G401.6 (cell line): ENCODE measurements around the gene GTF3C5.

ENCODE experiments used
- FAIRE-seq: peaks from 2 replicates; lab custom pipeline; 2012; peaks lifted over from hg19 to GRCh38; lab: Jason Lieb, UNC

GTF3C5 gene

DNA sequence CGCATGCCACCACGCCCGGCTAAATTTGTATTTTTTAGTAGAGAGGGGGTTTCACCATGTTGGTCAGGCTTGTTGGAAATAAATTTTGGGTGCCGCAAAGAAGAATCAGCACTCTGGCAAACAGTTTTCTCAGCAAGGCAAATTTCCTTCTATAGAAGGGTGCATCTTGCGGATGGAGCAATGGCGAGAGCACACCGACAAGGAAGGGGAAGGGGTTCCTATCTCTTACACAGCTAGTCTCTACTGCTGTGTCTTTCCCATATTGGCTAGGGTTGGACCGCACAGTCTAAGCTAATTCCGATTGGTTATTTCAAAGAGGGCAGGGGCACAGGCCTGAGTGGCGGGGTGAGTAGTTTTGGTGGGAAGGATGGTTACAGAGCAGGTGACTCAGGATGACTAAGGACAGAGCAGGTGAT, 707 bp downstream of the GTF3C5 start:
- FAIRE-seq = no peak

DNA sequence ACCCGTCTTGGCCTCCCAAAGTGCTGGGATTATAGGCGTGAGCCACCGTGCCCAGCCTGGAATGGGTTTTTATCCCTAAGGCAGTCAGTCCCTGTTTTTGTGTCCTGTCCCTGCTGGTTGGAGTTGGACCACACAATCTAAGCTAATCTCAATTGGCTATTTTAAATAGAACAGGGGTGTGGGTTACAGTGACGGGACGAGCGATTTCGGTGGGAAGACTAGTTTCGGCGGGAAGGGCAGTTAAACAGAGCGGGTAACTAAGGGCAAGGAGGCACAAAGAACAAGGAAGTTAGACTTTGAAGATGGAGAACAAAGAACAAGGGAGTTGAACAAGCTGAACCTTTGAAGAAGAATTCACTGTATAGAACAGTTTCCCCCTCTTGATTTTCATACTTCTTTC, 1.4 kb downstream of the GTF3C5 start:
- FAIRE-seq = no peak

DNA sequence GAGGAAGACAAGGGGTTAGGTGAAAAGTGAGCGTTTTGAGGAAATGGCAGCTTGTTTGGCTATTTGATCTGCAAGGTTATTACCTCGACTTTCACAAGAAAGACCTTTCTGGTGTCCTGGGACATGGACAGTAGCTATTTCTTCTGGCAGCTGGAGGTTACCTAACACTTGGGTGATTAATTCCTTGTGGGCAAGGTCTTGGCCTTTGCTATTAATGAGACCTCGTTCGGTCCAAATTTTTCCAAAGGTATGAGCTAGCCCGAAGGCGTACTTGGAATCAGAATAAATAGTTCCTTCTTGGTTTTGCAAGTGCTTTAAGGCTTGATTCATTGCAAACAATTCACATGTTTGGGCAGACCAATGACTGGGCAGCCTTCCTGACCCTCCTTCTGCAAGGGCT, 4.9 kb downstream of the GTF3C5 start:
- FAIRE-seq = no peak

DNA sequence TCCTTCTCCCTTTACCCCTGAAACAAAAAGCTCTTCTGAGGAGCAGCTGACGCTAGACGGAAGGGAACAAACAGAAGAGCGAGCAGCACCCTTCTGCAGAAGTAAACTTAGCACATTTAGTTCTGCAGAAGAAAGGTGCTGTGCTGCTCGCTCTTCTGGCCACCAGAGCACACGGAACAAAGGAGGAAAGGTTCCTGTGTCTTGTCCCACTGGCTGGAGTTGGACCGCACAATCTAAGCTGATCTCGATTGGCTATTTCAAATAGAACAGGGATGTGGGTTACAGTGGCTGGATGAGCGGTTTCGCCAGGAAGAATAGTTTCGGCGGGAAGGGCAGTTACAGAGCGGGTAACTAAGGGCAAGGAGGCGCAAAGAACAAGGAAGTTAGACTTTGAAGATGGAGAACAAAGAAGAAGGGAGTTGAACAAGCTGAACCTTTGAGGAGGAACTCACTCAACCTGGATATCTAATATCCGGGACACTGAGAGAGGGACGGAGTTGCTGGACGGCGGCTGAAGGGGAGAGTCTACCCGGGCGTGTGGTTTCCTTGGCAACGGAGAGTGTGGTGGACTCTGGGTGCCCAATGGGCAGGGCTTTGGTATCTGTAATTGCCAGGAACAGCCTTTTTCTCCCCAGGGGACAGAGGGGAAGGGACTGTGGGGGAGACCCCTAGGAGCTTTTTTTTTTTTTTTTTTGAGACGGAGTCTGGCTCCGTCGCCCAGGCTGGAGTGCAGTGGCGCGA, 7.1 kb downstream of the GTF3C5 start:
- no peak for FAIRE-seq

DNA sequence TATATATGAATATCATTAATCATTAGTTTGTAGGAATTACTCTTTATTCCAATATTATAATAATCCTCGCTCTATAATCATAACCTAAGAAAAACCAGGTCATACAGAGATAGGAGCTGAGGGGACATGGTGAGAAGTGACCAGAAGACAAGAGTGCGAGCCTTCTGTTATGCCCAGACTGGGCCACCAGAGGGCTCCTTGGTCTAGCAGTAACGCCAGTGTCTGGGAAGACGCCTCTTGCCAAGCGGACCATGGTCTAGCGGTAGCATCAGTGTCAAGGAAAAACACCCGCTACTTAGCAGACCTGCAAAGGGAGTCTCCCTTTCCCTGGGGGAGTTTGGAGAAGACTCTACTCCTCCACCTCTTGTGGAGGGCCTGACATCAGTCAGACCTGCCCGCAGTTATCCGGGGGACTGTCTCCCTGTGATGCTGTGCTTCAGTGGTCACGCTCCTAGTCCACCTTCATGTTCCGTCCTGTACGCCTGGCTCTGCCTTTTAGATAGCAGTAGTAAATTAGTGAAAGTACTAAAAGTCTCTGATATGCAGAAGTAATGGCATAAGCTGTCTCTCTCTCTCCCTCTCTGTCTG, 10.2 kb downstream of the GTF3C5 start:
- FAIRE-seq = peak; percentile 11

DNA sequence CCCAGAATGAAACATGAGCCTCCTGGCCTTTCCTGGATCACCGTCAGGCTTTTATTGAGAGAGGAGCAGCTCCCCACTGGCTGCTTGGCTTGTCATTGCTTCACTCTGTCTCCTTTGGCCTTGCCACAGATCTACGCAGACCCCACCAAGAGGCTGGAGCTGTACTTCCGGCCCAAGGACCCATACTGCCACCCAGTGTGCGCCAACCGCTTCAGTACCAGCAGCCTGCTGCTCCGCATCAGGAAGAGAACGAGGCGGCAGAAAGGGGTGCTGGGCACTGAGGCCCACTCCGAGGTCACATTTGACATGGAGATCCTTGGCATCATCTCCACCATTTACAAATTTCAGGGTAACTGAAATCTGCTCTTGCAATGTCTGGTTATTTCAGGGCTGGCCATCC, 11.2 kb downstream of the GTF3C5 start:
- FAIRE-seq = no peak

DNA sequence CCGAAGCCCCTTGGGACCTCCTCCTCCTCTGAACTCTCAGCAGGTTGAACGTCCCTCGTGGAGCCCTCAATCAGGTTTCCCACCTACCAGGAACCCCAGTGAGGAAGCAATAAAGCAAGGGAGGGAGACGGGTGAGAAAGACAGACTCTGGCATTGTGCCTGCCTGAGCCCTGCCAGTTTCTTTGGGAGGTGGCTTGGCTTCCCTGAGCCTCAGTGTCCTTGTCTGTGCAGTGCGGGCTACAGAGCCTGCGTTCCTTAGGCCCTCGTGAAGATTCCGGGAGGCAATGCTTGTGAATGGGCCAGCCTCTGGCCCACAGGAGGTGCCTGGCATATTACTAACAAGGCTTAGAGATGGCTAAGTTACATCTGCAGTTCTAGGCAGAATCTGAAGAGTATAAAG, 11.9 kb downstream of the GTF3C5 start:
- FAIRE-seq = no peak

DNA sequence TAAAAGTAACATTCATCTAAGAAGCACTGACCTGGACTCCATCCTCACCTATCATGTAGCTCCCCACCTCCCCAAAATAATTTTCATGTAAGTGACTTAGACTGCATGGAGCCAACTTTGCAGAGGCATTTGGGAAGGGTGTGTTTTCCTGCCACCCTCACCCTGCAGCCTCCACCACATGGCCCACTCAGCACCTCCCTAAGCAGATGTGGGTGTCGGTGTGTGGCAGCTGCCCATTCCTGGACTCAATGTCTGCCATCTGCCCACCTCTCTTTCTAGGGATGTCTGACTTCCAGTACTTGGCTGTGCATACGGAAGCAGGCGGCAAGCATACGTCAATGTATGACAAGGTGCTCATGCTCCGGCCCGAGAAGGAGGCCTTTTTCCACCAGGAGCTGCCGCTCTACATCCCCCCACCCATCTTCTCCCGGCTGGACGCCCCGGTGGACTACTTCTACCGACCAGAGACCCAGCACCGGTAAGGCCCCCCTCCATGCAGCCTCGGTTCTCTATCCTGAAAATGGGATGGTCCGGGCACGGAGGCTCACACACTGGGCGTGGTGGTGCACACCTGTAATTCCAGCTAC, 12.7 kb downstream of the GTF3C5 start:
- FAIRE-seq = no peak

DNA sequence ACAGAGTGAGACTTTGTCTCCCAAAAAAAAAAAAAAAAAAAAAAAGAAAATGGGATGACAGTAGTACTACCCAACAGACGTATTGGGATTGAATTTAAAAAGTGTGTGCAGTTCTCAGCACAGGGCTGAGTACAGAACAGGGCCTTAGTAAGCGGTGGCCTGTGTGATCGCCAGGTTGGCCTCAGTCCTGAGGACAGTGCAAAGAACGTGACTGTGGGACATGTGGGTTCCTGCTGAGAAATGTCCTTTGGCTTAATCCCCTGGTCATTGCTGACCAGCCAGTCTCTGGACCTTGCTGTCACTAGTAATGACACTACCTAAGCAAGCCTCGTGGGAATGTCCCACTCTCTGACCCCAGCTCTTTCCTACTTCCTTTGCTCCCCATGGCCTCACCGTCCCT, 13.3 kb downstream of the GTF3C5 start:
- FAIRE-seq = no peak

DNA sequence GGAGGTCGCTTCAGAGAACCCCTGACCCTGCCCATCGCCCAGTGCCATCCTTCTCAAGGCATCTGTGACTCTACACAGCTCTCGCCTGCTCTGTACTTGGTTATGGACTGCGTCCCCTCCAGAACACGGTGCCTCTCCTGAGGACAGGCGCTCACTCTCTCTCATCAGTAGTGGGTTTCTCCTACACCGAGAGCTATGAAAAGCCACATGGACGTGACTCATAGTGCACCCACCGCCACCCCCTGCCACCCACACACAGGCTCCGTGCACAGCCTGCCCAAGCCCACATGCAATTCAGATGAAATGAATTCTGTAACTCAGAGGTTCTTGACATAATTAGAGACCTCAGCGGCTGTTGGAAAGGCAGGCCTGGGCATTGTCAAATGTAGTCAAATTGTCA, 13.9 kb downstream of the GTF3C5 start:
- no peak for FAIRE-seq

DNA sequence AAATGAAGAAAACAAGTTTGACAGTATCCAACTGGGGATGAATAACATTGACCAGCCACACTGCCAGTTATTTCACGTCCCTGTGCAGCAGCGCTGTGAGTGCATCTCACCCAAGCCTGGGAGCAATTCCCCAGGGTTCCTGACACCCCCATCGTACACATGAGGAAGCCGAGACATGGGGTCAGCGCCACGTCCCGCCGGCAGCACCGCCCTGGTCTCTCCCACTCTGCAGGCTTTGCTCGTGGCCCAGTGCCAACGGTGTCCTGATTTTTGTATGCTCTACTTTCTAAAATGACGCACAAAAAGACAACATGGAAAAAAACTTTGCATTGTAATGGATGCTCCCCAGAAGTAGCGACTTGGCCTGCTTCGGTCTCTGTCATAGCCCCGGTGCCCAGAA, 14.3 kb downstream of the GTF3C5 start:
- FAIRE-seq = no peak

DNA sequence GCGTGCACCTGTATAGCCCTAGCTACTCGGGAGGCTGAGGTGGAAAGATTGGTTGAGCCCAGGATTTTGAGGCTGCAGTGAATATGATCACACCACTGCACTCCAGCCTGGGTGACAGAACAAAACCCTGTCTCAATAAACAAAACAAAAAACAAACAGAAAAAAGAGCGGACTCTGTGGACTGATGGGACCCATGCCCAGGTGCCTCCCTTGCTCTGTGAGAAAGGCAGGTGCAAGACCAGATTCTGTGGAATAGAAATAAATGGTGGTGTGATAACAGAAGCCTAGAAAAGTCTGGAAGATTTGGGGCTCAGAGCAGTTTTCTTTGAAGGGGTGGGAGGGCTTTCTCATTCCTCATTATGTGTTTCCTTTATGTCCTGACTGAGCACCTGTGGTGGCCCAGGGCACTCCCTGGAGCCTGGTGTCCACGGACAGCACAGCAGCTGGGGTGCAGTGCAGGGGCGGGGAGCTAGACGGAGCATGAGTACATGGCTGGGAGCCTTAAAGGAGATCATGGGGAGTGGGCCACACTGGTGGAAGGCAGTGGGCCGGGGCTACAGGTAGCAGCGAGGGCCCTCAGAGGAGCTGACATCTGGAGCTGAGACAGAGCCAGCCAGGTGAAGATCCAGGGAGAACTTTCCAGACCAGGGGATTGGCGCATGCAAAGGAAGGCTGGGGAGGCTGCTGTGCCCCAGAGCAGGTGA, 15.6 kb downstream of the GTF3C5 start:
- FAIRE-seq = no peak

DNA sequence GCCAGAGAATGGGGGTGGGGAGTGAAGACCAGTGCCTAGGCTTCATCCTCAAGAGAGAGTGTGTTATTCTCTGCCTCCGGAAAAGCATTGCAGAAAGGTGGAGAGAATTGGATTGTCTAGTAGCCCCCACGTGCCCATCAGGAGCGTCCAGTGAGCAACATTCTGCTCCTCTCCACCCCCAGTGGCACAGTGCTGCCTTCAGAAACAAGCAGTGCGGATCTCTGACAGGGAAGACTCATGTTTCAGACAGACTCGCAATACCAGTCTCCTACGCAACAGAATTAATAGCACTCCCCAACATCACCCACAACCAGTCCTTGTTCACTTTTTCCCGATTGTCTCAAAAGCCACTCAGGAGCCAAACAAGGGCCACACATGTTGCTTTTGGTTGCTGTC, 16.1 kb downstream of the GTF3C5 start:
- no peak for FAIRE-seq

DNA sequence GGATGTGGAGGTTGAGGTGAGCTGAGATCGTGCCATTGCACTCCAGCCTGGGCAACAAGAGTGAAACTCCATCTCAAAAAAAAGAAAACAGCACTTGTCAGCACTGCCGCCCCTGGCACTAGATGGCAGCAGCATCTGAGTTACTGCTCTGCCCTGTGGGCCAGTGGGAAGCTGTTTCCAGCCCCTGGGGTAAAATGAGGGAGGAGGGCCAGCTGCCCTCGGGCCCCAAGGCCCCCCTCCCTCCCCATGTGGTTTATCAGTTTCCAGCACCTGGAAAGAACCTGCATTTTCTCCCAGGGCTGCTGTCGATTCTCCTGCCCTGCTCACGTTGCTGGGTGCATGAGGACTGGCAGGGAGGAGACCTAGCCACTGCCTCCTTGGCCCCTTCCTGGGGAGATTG, 17.8 kb downstream of the GTF3C5 start:
- no peak for FAIRE-seq

DNA sequence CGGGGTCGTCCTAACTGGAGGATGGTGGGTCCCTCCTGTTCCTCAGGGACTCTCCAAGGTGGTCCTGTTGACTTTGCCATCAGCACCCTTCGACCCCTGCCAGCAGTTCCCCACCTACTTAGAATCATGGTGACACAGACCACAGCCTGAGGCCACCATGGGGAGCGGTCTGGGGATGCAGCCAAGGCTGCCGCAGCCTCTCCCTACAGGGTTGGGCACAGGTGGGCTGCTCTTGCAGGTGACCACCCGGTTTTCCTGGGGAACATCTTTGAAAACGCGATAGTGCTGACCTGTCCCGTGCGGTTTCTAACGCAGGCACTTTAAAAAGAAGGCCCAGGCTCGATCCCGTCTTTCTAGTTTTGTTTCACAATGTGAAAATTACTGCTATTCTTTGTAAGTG, 18.2 kb downstream of the GTF3C5 start:
- FAIRE-seq = no peak

DNA sequence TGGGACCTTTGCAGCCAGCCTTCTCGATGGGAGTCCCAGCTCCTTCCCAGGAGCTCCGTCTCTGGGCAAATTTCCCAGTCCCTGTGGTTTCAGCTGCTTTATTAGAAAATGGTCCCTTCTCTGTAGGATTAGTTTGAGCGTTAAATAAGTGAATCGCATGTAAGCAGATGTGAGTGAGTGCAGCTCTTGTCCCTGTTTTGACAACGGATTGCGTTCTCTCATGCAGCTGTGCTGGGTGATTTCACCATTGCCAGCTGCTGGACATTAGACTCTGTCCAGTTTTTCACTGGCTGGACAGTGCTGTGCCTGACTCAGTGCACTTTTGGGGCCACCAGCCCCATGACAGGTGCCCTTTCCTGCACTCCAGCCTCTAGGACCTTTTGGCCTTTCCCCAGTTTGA, 19.3 kb downstream of the GTF3C5 start:
- no peak for FAIRE-seq

DNA sequence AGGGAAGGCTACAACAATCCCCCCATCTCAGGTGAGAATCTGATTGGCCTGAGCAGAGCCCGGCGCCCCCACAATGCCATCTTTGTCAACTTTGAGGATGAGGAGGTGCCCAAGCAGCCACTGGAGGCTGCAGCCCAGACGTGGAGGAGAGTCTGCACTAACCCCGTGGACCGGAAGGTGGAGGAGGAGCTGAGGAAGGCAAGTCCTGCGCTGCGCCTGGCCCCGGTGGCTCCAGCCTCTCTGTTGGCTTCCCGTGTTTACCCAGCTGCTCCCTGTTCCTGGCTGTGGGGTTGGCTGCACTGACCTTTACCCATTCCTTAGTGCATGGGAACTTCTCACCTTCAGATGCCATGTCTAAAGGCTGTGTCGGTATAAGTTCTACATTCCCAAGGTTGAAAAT, 20.0 kb downstream of the GTF3C5 start:
- FAIRE-seq = no peak

DNA sequence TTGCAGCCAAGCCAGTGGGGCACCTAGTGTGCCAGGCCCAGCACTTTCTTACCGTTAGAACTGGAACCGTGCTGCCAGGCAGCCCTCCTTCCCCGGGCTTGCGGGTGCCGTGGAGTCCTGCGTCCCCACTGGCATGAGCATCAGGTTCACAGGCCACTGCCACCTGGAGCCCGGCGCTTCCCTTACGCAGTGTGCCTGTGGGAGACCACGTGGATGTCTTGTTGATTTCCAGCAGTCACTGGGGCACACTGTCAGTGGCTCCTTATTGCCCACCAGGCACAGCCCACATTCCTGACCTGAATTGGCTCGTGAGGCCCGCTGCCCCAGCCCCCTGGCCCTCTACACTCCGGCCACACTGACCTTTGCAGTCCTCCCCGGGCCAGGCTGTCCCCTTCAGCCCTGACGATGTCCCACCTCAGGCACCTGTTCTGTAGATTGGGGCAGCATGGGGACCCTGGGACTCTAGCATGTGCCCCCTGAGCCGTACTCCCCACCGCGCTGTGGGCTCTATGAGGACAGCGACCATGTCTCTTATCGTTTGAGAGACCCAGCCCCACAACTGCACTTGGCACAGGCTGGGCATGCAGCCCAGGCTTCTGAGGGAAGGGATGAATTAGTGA, 20.6 kb downstream of the GTF3C5 start:
- no peak for FAIRE-seq

DNA sequence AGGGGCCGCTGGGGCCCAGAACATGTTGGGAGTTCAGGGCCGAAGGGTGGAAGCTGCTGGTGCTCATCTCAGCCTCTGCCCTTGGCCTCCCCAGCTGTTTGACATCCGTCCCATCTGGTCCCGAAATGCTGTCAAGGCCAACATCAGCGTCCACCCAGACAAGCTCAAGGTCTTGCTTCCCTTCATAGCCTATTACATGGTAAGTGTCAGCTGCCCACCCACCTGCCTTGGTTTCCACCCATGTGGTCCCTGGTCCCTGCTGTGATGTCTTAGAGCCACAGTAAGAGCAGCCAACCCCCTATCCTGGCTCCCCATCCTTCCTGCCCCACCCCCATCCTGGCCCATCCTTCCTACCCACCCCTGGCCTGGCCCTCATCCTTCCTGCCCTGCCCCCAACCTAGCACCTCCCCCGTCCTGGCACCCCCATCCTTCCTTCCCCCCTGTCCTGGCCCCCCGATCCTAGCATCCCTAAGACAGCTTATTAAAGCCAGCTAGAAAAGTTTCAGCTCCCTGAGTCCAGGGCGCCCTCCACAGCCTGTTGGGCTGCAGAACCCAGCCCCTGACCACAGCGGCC, 21.3 kb downstream of the GTF3C5 start:
- FAIRE-seq = no peak

DNA sequence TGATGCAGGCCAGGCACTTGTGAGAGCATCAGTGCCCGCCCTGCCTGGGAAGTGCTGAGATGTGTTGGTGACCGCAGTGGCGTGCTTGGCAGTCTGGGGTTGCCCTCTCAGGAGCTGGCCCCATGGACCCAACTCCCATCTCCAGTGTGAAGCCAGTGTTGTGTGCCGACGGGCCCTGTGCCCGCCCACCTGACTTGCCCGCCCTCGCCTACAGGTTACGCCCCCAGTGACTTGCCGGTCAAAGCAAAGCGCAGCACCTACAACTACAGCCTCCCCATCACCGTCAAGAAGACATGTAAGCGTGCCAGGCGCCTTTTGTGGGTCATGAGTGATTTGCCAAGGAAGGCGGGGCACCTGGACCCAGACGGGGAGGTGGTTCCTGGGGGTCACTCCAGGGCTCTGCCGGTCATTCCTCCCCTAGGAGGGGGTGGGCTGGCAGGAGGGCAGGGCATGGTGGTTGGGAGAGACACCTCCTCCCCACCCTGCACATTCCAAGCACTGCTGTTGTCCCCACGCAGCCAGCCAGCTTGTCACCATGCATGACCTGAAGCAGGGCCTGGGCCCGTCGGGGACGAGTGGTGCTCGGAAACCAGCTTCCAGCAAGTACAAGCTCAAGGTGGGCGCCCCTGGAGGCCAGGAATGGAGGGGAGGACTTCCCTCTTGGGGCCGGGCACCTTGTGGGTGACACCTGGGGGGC, 23.5 kb downstream of the GTF3C5 start:
- FAIRE-seq = no peak

DNA sequence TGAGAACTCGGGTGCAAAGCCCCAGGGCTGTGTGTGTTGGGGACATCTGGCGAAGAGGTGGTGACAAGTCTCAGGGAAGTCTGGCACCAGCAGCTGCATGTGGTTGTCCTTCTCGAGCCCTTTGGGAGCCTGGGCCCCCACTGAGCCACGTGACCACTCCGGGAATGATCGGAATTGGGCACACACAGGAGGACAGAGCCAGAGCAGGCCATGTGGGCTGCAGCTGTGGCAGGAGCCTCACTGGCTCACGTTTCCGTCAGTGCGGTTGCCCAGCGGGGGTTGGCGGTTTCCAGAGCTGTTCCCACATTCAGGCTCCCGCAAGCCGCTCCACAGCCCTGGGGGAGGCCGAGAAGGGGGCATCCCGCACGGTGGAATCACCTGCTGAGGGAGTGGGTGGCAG, 24.2 kb downstream of the GTF3C5 start:
- FAIRE-seq = no peak
